ENCODE data around the gene CYB561. TPM values are rescaled to one million over a fixed set of nuclear protein-coding genes. Genes with fewer than 3 reads are reported as not detected.

The CYB561 gene
- total RNA-seq, 1 experiment from 2014 or later, result 67.6 TPM

GRCh38 chr17:63434951-63435571 lies 11.0 kb downstream of the CYB561 start:
- no TSS peak for BruUV-seq (replicated peaks)
- Histone ChIP-seq H3K4me1 (ENCODE audit: control insufficient read depth in 1 of 2, insufficient read depth in 2 of 2, low read length in 2 of 2) (peaks cover 45% of the 10 kb centered on the region in 2 experiments), H3K9me2 (ENCODE audit: insufficient read depth) (no peaks in the 10 kb centered on the region), H3K9ac (ENCODE audit: low read length) (peak overlapping the region; percentile 39; the same call in 1 of the 2 replicates), H3K27me3 (ENCODE audit: insufficient read depth, low read length) (no peaks in the 10 kb centered on the region), H3K4me3 (replicated peaks in 1 of 2; ENCODE audit: low read depth in 1 of 2, low read length in 2 of 2) (no peak overlapping the region; a peak in 1 of 4 replicates), H3K9me3 (ENCODE audit: control insufficient read depth in 1 of 2, insufficient read depth in 1 of 2, low read depth in 1 of 2, low read length in 2 of 2) (no peaks in the 10 kb centered on the region), H4K20me1 (ENCODE audit: insufficient read depth) (no peaks in the 10 kb centered on the region), H3K4me2 (ENCODE audit: low read length) (peak overlapping the region; percentile 65), H2AFZ (ENCODE audit: low read depth, low read length, poor library complexity, severe bottlenecking) (no peak overlapping the region), H3K27ac (ENCODE audit: low read depth, low read length) (peak overlapping the region; percentile 70), H3K36me3 (ENCODE audit: control insufficient read depth in 1 of 2, insufficient read depth in 2 of 2, low read length in 2 of 2) (peaks cover 9 to 11% of the 10 kb centered on the region in 2 experiments; a peak in 3 of 4 replicates), H3K79me2 (ENCODE audit: insufficient read depth, low read length) (peaks cover 26% of the 10 kb centered on the region)
- no peak for TF ChIP-seq CEBPB (IDR thresholded peaks at IDR 0.05; ENCODE audit: low read depth)
- TF ChIP-seq JUND (IDR thresholded peaks at IDR 0.05), result no peak
- peak in 2 of 3 experiments; percentile 48 to 72; a peak in 4 of 6 replicates for TF ChIP-seq CTCF (IDR thresholded peaks at IDR 0.05 in 2 of 3, conservative IDR thresholded peaks at IDR 0.05 in 1 of 3; ENCODE audit: borderline replicate concordance in 1 of 3, insufficient read depth in 1 of 3, low read depth in 2 of 3, low read length in 2 of 3)
- peak; percentile 21; the same call in 1 of the 2 replicates for TF ChIP-seq POLR2AphosphoS5 (IDR thresholded peaks at IDR 0.05; ENCODE audit: low read depth, low read length)
- peak; percentile 14; the same call in 1 of the 2 replicates for TF ChIP-seq RAD21 (IDR thresholded peaks at IDR 0.05; ENCODE audit: low read depth)
- CTCF ChIA-PET, result interaction anchor here (0.7 to 4.9 kb wide), 19 partner anchors 9 to 422 kb away, joined by 3 to 62 read pairs (median 4); partner anchors contain the start of genes ACE and CYB561
- ATAC-seq (peak; percentile 65), DNase-seq (ENCODE audit: low read depth, low spot score) (peak; percentile 37)
- POLR2A ChIA-PET, result interaction anchor here (1.0 to 3.0 kb wide), 6 partner anchors 10 to 187 kb away, joined by 4 to 23 read pairs (median 6); partner anchors contain the start of genes ACE, CYB561 and MAP3K3
- RAD21 ChIA-PET (ENCODE audit: low non-redundant PET in 1 of 2, low total read pairs in 2 of 2, uncharacterized antibody in 2 of 2, unreplicated experiment in 2 of 2), result interaction anchor here (1.1 to 3.3 kb wide), 5 partner anchors 9 to 177 kb away, joined by 4 to 16 read pairs (median 6); partner anchors contain the start of gene ACE (in 1 of the 2)
- intact Hi-C loops (cut with micrococcal nuclease), result no loop called here

All from HCT116 (cell line).